SU-DHL-6 (cell line): Measurements from ENCODE around the gene ANKRD13D.

Experiments
- H2AFZ ChIP-seq: fragments of 200-600 bp; sonication (generic); 2 replicates; pipeline ENCODE4 v1.6.1; 2014; ENCODE audit warnings: low read depth, mild to moderate bottlenecking, moderate library complexity, mixed read lengths, antibody characterized with exemption, low read length; ENCODE audit not compliant: severe bottlenecking
- H3F3A ChIP-seq: fragments of 200-600 bp; shearing (Covaris generic); 2 replicates; pipeline ENCODE4 v1.6.0; 2016; ENCODE audit warnings: antibody characterized with exemption, mild to moderate bottlenecking; ENCODE audit not compliant: insufficient read depth
- H3K27ac ChIP-seq: fragments of 200-600 bp; sonication (generic); 2 replicates; pipeline ENCODE4 v1.5.1; 2016; ENCODE audit warnings: low read depth, mild to moderate bottlenecking, low read length, moderate library complexity, mixed read lengths
- H3K27me3 ChIP-seq: fragments of 200-600 bp; sonication (generic), shearing (Covaris generic); 2 replicates; pipeline ENCODE4 v1.6.0; 2014; ENCODE audit warnings: mild to moderate bottlenecking, low read length
- H3K36me3 ChIP-seq: fragments of 200-600 bp; sonication (generic); 2 replicates; pipeline ENCODE4 v1.6.1; 2014; ENCODE audit warnings: mild to moderate bottlenecking, low read length, mixed read lengths
- H3K4me2 ChIP-seq: fragments of 300-600, 200-600 bp; shearing (Covaris generic), sonication (generic); 2 replicates; pipeline ENCODE4 v1.6.0; 2014; ENCODE audit warnings: low read length, low read depth, mild to moderate bottlenecking; ENCODE audit not compliant: poor library complexity, severe bottlenecking
- H3K4me3 ChIP-seq: fragments of 200-600 bp; sonication (generic); 2 replicates; pipeline ENCODE4 v1.5.1; 2014; ENCODE audit warnings: antibody characterized with exemption, low read length, mild to moderate bottlenecking, mixed read lengths; ENCODE audit not compliant: insufficient read depth, poor library complexity, severe bottlenecking
- H3K79me2 ChIP-seq: fragments of 200-600 bp; sonication (generic); 2 replicates; pipeline ENCODE4 v1.6.1; 2014; ENCODE audit warnings: mild to moderate bottlenecking, low read length, moderate library complexity; ENCODE audit not compliant: insufficient read depth
- H3K9ac ChIP-seq: fragments of 200-600 bp; sonication (generic); 2 replicates; pipeline ENCODE4 v1.7.0; 2014; ENCODE audit warnings: mild to moderate bottlenecking, low read length
- H3K9me2 ChIP-seq: fragments of 200-600 bp; sonication (generic); replicated peaks from 2 replicates; pipeline ENCODE4 v1.6.1; 2014; ENCODE audit warnings: low read length; ENCODE audit not compliant: insufficient read depth
- H3K9me3 ChIP-seq: fragments of 200-600 bp; sonication (generic); 2 replicates; pipeline ENCODE4 v1.6.1; 2014; ENCODE audit warnings: low read length, mixed read lengths; ENCODE audit not compliant: insufficient read depth
- H4K20me1 ChIP-seq: fragments of 200-600 bp; sonication (generic); 2 replicates; pipeline ENCODE4 v1.6.1; 2014; ENCODE audit warnings: low read depth, mild to moderate bottlenecking, antibody characterized with exemption, low read length, moderate library complexity, mixed read lengths
- CTCF ChIP-seq: fragments of 200-600 bp; sonication (generic); IDR thresholded peaks from one replicate; pipeline ENCODE4 v1.5.1; 2017; ENCODE audit warnings: antibody characterized with exemption, mild to moderate bottlenecking, low read length, moderate library complexity; ENCODE audit not compliant: insufficient read depth, poor library complexity, severe bottlenecking
- EZH2phosphoT487 ChIP-seq: fragments of 200-600 bp; sonication (generic), shearing (Covaris generic); conservative IDR thresholded peaks from 2 replicates; pipeline ENCODE4 v1.6.1; 2018; ENCODE audit warnings: mild to moderate bottlenecking, antibody characterized with exemption, low read length, moderate library complexity, mixed read lengths

ANKRD13D gene

DNA sequence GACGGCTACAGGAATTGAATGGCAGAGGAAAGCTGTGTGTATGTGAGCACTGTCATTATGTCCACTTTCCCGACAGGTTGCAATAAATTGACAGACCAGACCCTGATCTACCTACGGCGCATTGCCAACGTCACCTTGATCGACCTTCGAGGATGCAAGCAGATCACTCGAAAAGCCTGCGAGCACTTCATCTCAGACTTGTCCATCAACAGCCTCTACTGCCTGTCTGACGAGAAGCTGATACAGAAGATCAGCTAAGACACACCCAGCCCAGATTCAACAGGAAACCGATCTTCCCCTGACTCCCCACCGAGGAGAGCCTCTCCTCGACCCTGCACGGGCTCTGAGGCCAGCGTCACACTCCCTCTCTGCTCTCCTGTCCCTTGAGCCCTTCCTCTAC lies 34.3 kb upstream of the ANKRD13D start:
- no peak overlapping the region for H3K27ac ChIP-seq
- no peaks in the 10 kb centered on the region for H3K9me2 ChIP-seq
- H4K20me1 ChIP-seq: no peaks in the 10 kb centered on the region
- no peak overlapping the region for H3K4me3 ChIP-seq
- no peak overlapping the region for H2AFZ ChIP-seq
- no peaks in the 10 kb centered on the region for H3K27me3 ChIP-seq
- no peak overlapping the region for H3K4me2 ChIP-seq
- 0 out of 2 replicates have a peak, but pooled peaks cover 7% of the 10 kb centered on the region for H3K36me3 ChIP-seq
- no peaks in the 10 kb centered on the region for H3K9me3 ChIP-seq
- peaks cover 12% of the 10 kb centered on the region; the same call in 1 of the 2 replicates for H3F3A ChIP-seq
- TF ChIP-seq EZH2phosphoT487: no peak
- no peak for TF ChIP-seq CTCF
- no peaks in the 10 kb centered on the region for H3K79me2 ChIP-seq
- H3K9ac ChIP-seq: no peak overlapping the region

DNA sequence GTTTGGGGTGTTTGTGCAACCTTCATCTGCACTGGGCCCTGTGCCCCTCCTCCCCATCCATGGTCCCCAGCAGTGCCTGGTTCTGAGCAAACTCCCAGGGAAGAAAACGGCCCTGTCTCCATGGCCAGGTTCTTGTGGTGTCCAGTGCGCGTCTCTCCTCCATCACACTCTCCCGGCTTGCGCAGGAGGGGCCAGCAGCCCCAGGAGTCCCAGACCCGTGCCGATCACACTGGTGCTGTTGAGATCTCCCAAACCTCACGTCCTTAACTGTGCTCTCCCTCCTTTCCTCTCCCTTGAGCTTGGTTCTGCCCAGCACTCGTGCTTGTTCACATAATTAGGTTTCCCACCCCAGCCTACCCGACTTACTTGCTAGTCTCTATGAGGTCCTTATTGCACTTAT lies 33.8 kb upstream of the ANKRD13D start:
- Histone ChIP-seq H3K36me3 (0 out of 2 replicates have a peak, but pooled peaks cover 6% of the 10 kb centered on the region), H3K9me3 (no peaks in the 10 kb centered on the region), H3K27ac (no peak overlapping the region), H3K27me3 (no peaks in the 10 kb centered on the region), H3K9me2 (no peaks in the 10 kb centered on the region), H4K20me1 (no peaks in the 10 kb centered on the region), H2AFZ (no peak overlapping the region), H3F3A (peaks cover 12% of the 10 kb centered on the region; the same call in 1 of the 2 replicates), H3K4me3 (no peak overlapping the region), H3K79me2 (no peaks in the 10 kb centered on the region), H3K4me2 (no peak overlapping the region), H3K9ac (no peak overlapping the region)
- TF ChIP-seq CTCF (no peak), EZH2phosphoT487 (no peak)

DNA sequence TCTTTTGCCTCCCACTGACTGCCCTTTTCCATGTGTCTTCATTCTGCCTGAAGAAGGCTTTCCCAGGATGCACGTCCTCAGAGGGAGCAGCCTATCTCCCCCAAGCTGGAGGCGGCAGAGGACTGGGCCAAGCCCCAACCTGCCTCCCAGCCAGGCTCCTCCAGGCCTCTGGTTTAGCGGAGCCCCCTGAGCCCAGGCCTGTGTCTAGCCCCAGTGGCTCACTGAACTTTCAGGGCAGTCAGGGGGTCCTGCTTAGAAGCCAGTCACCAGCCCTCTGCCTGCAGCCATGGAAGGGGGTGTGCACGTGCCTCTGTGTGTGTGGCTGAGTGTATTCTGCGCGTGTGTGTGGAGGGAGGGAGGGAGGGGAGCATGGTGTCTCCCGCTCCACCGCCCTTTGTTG lies 33.2 kb upstream of the ANKRD13D start:
- Histone ChIP-seq H3K27ac (no peak overlapping the region), H3K9me2 (no peaks in the 10 kb centered on the region), H3F3A (peaks cover 12% of the 10 kb centered on the region; the same call in 1 of the 2 replicates), H2AFZ (no peak overlapping the region), H3K27me3 (no peaks in the 10 kb centered on the region), H4K20me1 (no peaks in the 10 kb centered on the region), H3K4me3 (no peak overlapping the region), H3K4me2 (no peak overlapping the region), H3K9me3 (no peaks in the 10 kb centered on the region), H3K9ac (no peak overlapping the region), H3K36me3 (0 out of 2 replicates have a peak, but pooled peaks cover 3% of the 10 kb centered on the region), H3K79me2 (no peaks in the 10 kb centered on the region)
- TF ChIP-seq CTCF (no peak), EZH2phosphoT487 (no peak)
